ENCODE results near the gene NID2. TPM values are rescaled to one million over a fixed set of nuclear protein-coding genes. Genes with fewer than 3 reads are reported as not detected.

NID2 gene
- total and polyA plus RNA-seq, 9 of the 15 experiments (the other 6 are each of a cell fraction or from before 2014, with no cell fraction given), result 0.04 to 0.45 (median 0.16) TPM; not detected in 3

- ATAC-seq, result no peak
- in situ Hi-C loops (cut with MboI) (no loop called here), intact Hi-C loops (cut with micrococcal nuclease) (no loop called here)
- H3K4me3 ChIP-seq, result no peak overlapping the region
- ChIA-PET POLR2A (no interaction called here), CTCF (ENCODE audit: low intra/inter-chr PET ratio) (no interaction called here)
- no peak overlapping the region for H3K4me2 ChIP-seq (ENCODE audit: insufficient read depth, low read length)
- H3K9me1 ChIP-seq (ENCODE audit: control insufficient read depth, insufficient read depth, low read length), result no peaks in the 10 kb centered on the region
- no peak overlapping the region for H3K9ac ChIP-seq (ENCODE audit: insufficient read depth in 1 of 2, low read depth in 2 of 2, low read length in 2 of 2)
- no peaks in the 10 kb centered on the region for H4K20me1 ChIP-seq (replicated peaks; ENCODE audit: control insufficient read depth, insufficient read depth, low read length)
- no peaks in the 10 kb centered on the region for H3K4me1 ChIP-seq (replicated peaks in 1 of 2; ENCODE audit: control insufficient read depth in 2 of 2, insufficient read depth in 2 of 2, low read length in 2 of 2)
- H3K79me2 ChIP-seq (ENCODE audit: control insufficient read depth, insufficient read depth, low read length), result no peaks in the 10 kb centered on the region
- H3K27ac ChIP-seq (ENCODE audit: extremely low read depth, low read depth, low read length), result no peak overlapping the region
- DNase-seq (ENCODE audit: extremely low read depth in 1 of 4, low spot score in 3 of 4), result no peak
- BruUV-seq (replicated peaks), result no TSS peak
- 0% methylated on average over 8 of the region's 8 CpGs for WGBS (ENCODE audit: insufficient coverage, low coverage, missing lambda C conversion rate)
- H3K27me3 ChIP-seq (ENCODE audit: control insufficient read depth in 2 of 2, insufficient read depth in 2 of 2, low read length in 2 of 2), result no peaks in the 10 kb centered on the region
- no peaks in the 10 kb centered on the region for H3K9me3 ChIP-seq (replicated peaks; ENCODE audit: control insufficient read depth, insufficient read depth, low read depth, low read length)
- H2AFZ ChIP-seq (ENCODE audit: low read depth, low read length), result no peak overlapping the region
- no peak for FAIRE-seq
- no peaks in the 10 kb centered on the region for H3K36me3 ChIP-seq (ENCODE audit: control insufficient read depth, insufficient read depth, low read length)
- TF ChIP-seq GABPB1 (CRISPR knock-in tag; IDR thresholded peaks at IDR 0.05) (no peak), THAP12 (CRISPR knock-in tag; IDR thresholded peaks at IDR 0.05) (no peak), MBD1 (CRISPR knock-in tag; IDR thresholded peaks at IDR 0.05) (no peak), ZKSCAN1 (IDR thresholded peaks at IDR 0.05; ENCODE audit: low read depth, low read length) (no peak), CEBPB (tag; IDR thresholded peaks at IDR 0.05) (no peak), MTA1 (IDR thresholded peaks at IDR 0.05; ENCODE audit: borderline replicate concordance) (no peak), ZNF57 (CRISPR knock-in tag; IDR thresholded peaks at IDR 0.05) (no peak), ZNF398 (CRISPR knock-in tag; IDR thresholded peaks at IDR 0.05) (no peak), KAT8 (IDR thresholded peaks at IDR 0.05; ENCODE audit: low read depth) (no peak), E2F8 (IDR thresholded peaks at IDR 0.05; ENCODE audit: low read depth, partially characterized antibody) (no peak), ZFX (CRISPR knock-in tag; IDR thresholded peaks at IDR 0.05) (no peak)
Observed at GRCh38 chr14:52103416-52103815, 34.6 kb upstream of the NID2 start.

Data from K562 (cell line).